ENCODE measurements around the gene ARL4C. TPM values are rescaled to one million over a fixed set of nuclear protein-coding genes. Genes with fewer than 3 reads are reported as not detected.

ARL4C gene
- total RNA-seq, 1 donor from 2014 or later, result 127 TPM

DNA sequence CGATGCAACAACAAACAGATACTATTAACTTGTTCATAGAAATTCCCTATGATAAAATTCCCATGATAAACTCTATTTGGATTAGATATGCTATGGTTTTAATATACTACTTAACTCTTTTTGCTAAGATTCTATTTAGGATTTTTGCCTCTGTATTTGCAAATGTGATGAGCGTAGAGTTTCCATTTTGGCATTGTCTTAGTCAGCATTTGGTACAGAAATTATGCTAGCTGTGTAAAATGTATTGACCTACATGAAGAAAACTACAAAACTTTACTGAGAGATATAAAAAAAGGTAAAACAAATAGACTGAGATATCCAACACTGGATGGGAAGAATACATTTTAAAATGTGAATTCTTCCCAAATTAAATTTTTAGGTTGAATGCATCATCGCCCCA is 29.8 kb upstream of the ARL4C start:
- peaks cover 7% of the 10 kb centered on the region for H3K4me1 Mint-ChIP-seq (ENCODE audit: low read depth)
- TF ChIP-seq CTCF (IDR thresholded peaks at IDR 0.05), result no peak
- no peak overlapping the region for H3K27ac Mint-ChIP-seq (ENCODE audit: unreplicated experiment)
- DNase-seq (ENCODE audit: low spot score), result no peak
- H3K4me3 Mint-ChIP-seq (ENCODE audit: unreplicated experiment), result no peak overlapping the region
- no peaks in the 10 kb centered on the region for H3K27me3 Mint-ChIP-seq (ENCODE audit: low read depth)
- H3K9me3 Mint-ChIP-seq (ENCODE audit: low read depth), result peaks cover 3% of the 10 kb centered on the region
- peaks cover 1% of the 10 kb centered on the region for H3K36me3 Mint-ChIP-seq (ENCODE audit: low read depth)

- no peak for DNase-seq (ENCODE audit: low spot score)
- Mint-ChIP-seq H3K4me3 (ENCODE audit: unreplicated experiment) (no peak overlapping the region), H3K9me3 (ENCODE audit: low read depth) (peaks cover 3% of the 10 kb centered on the region), H3K4me1 (ENCODE audit: low read depth) (no peaks in the 10 kb centered on the region), H3K27ac (ENCODE audit: unreplicated experiment) (no peak overlapping the region), H3K36me3 (ENCODE audit: low read depth) (peaks cover 1% of the 10 kb centered on the region), H3K27me3 (ENCODE audit: low read depth) (no peaks in the 10 kb centered on the region)
- no peak for TF ChIP-seq CTCF (IDR thresholded peaks at IDR 0.05)
These were observed 24.7 kb upstream of the ARL4C start for GRCh38 chr2:234521536-234521935.

DNA sequence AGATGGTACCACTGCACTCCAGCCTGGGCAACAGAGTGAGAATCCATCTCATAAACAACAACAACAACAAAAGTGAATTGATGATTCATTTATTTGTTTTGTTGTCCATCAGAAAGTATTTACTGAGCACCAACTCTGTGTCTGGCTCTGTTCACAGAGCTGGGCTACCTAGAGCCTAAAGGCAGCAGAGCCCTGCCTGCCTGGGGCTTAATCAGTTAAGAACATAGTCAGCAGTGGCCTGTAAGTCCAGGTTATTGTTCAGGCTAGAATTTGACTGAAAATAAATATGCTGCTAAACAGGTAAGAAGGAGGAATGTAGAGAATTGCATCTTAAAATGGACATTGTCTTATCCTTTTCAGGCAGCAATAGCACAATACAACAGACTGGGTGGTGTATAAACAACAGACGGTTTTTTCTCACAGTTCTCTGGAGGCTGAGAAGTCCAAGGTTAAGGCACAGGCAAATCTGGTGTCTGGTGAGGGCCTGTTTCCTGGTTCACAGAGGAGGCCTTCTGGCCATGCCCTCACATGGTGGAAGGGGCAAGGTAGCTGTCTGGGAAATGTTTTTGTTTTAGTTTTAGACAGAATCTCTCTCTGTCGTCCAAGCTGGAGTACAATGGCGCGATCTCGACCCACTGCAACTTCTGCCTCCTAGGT is 22.2 kb upstream of the ARL4C start:
- no peak for DNase-seq (ENCODE audit: low spot score)
- no peak for TF ChIP-seq CTCF (IDR thresholded peaks at IDR 0.05)
- no peaks in the 10 kb centered on the region for H3K4me1 Mint-ChIP-seq (ENCODE audit: low read depth)
- H3K4me3 Mint-ChIP-seq (ENCODE audit: unreplicated experiment), result no peak overlapping the region
- no peaks in the 10 kb centered on the region for H3K36me3 Mint-ChIP-seq (ENCODE audit: low read depth)
- H3K9me3 Mint-ChIP-seq (ENCODE audit: low read depth), result no peaks in the 10 kb centered on the region
- H3K27me3 Mint-ChIP-seq (ENCODE audit: low read depth), result no peaks in the 10 kb centered on the region
- no peak overlapping the region for H3K27ac Mint-ChIP-seq (ENCODE audit: unreplicated experiment)

GRCh38 chr2:234517971-234518370 is 21.1 kb upstream of the ARL4C start:
- Mint-ChIP-seq H3K36me3 (ENCODE audit: low read depth) (no peaks in the 10 kb centered on the region), H3K4me3 (ENCODE audit: unreplicated experiment) (no peak overlapping the region), H3K27ac (ENCODE audit: unreplicated experiment) (no peak overlapping the region), H3K9me3 (ENCODE audit: low read depth) (no peaks in the 10 kb centered on the region), H3K27me3 (ENCODE audit: low read depth) (no peaks in the 10 kb centered on the region), H3K4me1 (ENCODE audit: low read depth) (no peaks in the 10 kb centered on the region)
- TF ChIP-seq CTCF (IDR thresholded peaks at IDR 0.05), result no peak
- no peak for DNase-seq (ENCODE audit: low spot score)

DNA sequence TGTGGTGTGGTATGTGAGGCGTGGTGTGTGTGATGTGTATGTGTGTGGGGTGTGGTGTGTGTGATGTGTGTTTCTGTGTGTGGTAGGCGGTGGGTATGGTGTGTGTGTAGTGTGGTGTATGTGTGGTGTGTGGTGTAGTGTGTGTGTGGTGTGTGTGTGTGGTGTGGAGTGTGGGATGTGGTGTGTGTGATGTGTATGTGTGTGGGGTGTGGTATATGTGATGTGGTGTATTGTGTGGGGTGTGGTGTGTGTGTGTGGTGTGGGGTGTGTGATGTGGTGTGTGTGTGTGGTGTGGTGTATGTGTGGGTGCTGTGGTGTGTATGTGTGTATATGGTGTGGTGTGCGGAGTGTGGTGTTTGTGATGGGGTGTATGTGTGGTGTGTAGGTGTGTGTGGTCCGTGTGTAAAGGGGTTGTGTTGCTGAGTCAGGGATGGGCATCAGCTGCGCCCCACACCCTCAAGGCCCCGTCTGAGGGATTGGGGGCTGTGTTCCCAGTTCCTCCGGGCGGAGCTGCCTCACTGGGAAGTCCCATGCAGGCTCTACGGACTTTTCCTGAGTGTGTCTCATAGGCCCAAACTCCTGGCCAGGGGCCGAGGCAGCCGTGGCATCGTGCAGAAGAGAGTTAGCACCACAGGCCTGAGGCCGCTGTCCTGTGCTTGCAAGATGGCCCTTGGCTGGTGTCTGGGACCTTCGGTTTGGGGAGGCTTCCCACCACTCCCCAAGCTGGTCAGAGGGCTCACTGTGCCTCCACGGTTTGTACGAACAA is 18.2 kb upstream of the ARL4C start:
- Mint-ChIP-seq H3K27me3 (ENCODE audit: low read depth) (no peaks in the 10 kb centered on the region), H3K27ac (ENCODE audit: unreplicated experiment) (no peak overlapping the region), H3K4me1 (ENCODE audit: low read depth) (no peaks in the 10 kb centered on the region), H3K36me3 (ENCODE audit: low read depth) (no peaks in the 10 kb centered on the region), H3K9me3 (ENCODE audit: low read depth) (no peaks in the 10 kb centered on the region), H3K4me3 (ENCODE audit: unreplicated experiment) (no peak overlapping the region)
- DNase-seq (ENCODE audit: low spot score), result no peak
- TF ChIP-seq CTCF (IDR thresholded peaks at IDR 0.05), result no peak
